ENCODE data around the gene ASB8. TPM values are rescaled to one million over a fixed set of nuclear protein-coding genes. Genes with fewer than 3 reads are reported as not detected.

Gene ASB8
- polyA plus RNA-seq, 2 of the 4 experiments (the other 2 are of a cell fraction): 16.2 to 25.6 TPM

- 45% methylated on average over 3 of the region's 3 CpGs for WGBS (ENCODE audit: missing lambda C conversion rate)
- TF ChIP-seq CEBPB (IDR thresholded peaks at IDR 0.05) (peak; percentile 59 to 66), HOXB13 (CRISPR knock-in tag; IDR thresholded peaks at IDR 0.05; ENCODE audit: low read depth) (no peak), JUN (IDR thresholded peaks at IDR 0.05) (0 out of 5 replicates have a peak, but pooled peaks of 1 of the 2 experiments have one; percentile 25), FOSL2 (IDR thresholded peaks at IDR 0.05) (no peak), FOSL2 (CRISPR knock-in tag; IDR thresholded peaks at IDR 0.05) (0 out of 2 replicates have a peak, but pooled peaks have one; percentile 28), CHD4 (IDR thresholded peaks at IDR 0.05; ENCODE audit: borderline replicate concordance) (no peak), FOSB (CRISPR knock-in tag; IDR thresholded peaks at IDR 0.05) (no peak), EP300 (IDR thresholded peaks at IDR 0.05) (0 out of 5 replicates have a peak, but pooled peaks of 1 of the 2 experiments have one; percentile 10), HMGXB4 (CRISPR knock-in tag; IDR thresholded peaks at IDR 0.05; ENCODE audit: borderline replicate concordance) (no peak), ELK1 (IDR thresholded peaks at IDR 0.05; ENCODE audit: low read depth, low read length) (no peak), PHF8 (IDR thresholded peaks at IDR 0.05; ENCODE audit: borderline replicate concordance, low read depth) (no peak)
- Histone ChIP-seq H3K4me1 (peaks cover 41% of the 10 kb centered on the region), H3K27ac (peak overlapping the region in 1 of 2 experiments; percentile 93; a peak in 4 of 6 replicates), H3K9me3 (peaks cover 4% of the 10 kb centered on the region; the same call in 2 of the 3 replicates), H3K4me2 (peak overlapping the region; percentile 87), H3K4me3 (no peak overlapping the region)
- CTCF ChIA-PET: interaction anchor here (0.8 to 5.8 kb wide), 7 partner anchors 10 to 418 kb away, joined by 3 to 63 read pairs (median 4); partner anchors contain the start of gene CCDC184
- peak in 1 of 2 experiments; percentile 72 for DNase-seq (ENCODE audit: low read depth in 1 of 2, low spot score in 1 of 2)
- POLR2A ChIA-PET: no interaction called here
- FAIRE-seq: no peak
- ATAC-seq: no peak
Observed at GRCh38 chr12:48199774-48200221, 42.5 kb upstream of the ASB8 start.

- ATAC-seq: no peak
- ChIA-PET POLR2A (interaction anchor here (0.8 to 2.6 kb wide), 4 partner anchors 16 to 593 kb away, joined by 3 to 10 read pairs (median 4); partner anchors contain the start of genes ASB8 and TMEM106C), CTCF (interaction anchor here (0.8 to 5.8 kb wide), 6 partner anchors 10 to 419 kb away, joined by 3 to 63 read pairs (median 9); partner anchors contain the start of gene CCDC184)
- no peak for DNase-seq (ENCODE audit: low read depth in 1 of 2, low spot score in 1 of 2)
- WGBS (ENCODE audit: missing lambda C conversion rate): 87% methylated on average over 10 of the region's 10 CpGs
- Histone ChIP-seq H3K27ac (peak overlapping the region; percentile 86 to 93), H3K9me3 (peaks cover 4% of the 10 kb centered on the region; the same call in 2 of the 3 replicates), H3K4me2 (peak overlapping the region; percentile 87), H3K4me1 (peaks cover 43% of the 10 kb centered on the region), H3K4me3 (peak overlapping the region; percentile 66)
- TF ChIP-seq RFX5 (IDR thresholded peaks at IDR 0.05) (no peak), CBX8 (IDR thresholded peaks at IDR 0.05) (no peak), NPAS2 (CRISPR knock-in tag; IDR thresholded peaks at IDR 0.05; ENCODE audit: borderline replicate concordance) (no peak), GATA3 (IDR thresholded peaks at IDR 0.05; ENCODE audit: borderline replicate concordance) (no peak), CTCF (IDR thresholded peaks at IDR 0.05) (no peak), ZFP36 (IDR thresholded peaks at IDR 0.05; ENCODE audit: borderline replicate concordance, partially characterized antibody) (no peak), CBX2 (IDR thresholded peaks at IDR 0.05; ENCODE audit: borderline replicate concordance, low read depth) (no peak), SMC3 (IDR thresholded peaks at IDR 0.05) (no peak), EHMT2 (IDR thresholded peaks at IDR 0.05; ENCODE audit: low read depth) (no peak)
- FAIRE-seq: no peak
Observed at GRCh38 chr12:48198985-48199384, 41.7 kb upstream of the ASB8 start.

All from A549 (cell line).